ENCODE measurements around the gene KRT32. TPM values are rescaled to one million over a fixed set of nuclear protein-coding genes. Genes with fewer than 3 reads are reported as not detected.

Gene KRT32
- total and polyA plus RNA-seq, 9 of the 15 experiments (the other 6 are each of a cell fraction or from before 2014, with no cell fraction given): not detected

GRCh38 chr17:41437254-41437653, 29.9 kb downstream of the KRT32 start:
- H2AFZ ChIP-seq (ENCODE audit: low read depth, low read length): no peak overlapping the region
- no peak overlapping the region for H3K27ac ChIP-seq (ENCODE audit: extremely low read depth, low read depth, low read length)
- ChIA-PET POLR2A (interaction anchor here (0.7 kb wide), 1 partner anchor 586 kb away, joined by 3 read pairs; no protein-coding TSS in a partner anchor), CTCF (ENCODE audit: low intra/inter-chr PET ratio) (no interaction called here)
- H3K36me3 ChIP-seq (ENCODE audit: control insufficient read depth, insufficient read depth, low read length): no peaks in the 10 kb centered on the region
- FAIRE-seq (no peak), ATAC-seq (no peak), DNase-seq (ENCODE audit: extremely low read depth in 1 of 4, low spot score in 3 of 4) (no peak)
- in situ Hi-C loops (cut with MboI) (no loop called here), intact Hi-C loops (cut with micrococcal nuclease) (no loop called here)
- 0% methylated on average over 7 of the region's 7 CpGs for WGBS (ENCODE audit: insufficient coverage, low coverage, missing lambda C conversion rate)
- TF ChIP-seq RBM15 (IDR thresholded peaks at IDR 0.05; ENCODE audit: insufficient read depth, low read length) (no peak), HNRNPLL (IDR thresholded peaks at IDR 0.05; ENCODE audit: low read depth, low read length, poor library complexity, severe bottlenecking) (no peak), AFF4 (CRISPR knock-in tag; IDR thresholded peaks at IDR 0.05) (no peak), ELF2 (CRISPR knock-in tag; IDR thresholded peaks at IDR 0.05) (no peak), NFYB (IDR thresholded peaks at IDR 0.05; ENCODE audit: extremely low read depth, insufficient read length) (no peak), BRD4 (IDR thresholded peaks at IDR 0.05) (no peak), ZNF280B (CRISPR knock-in tag; IDR thresholded peaks at IDR 0.05) (no peak)
- peaks cover 4 to 43% of the 10 kb centered on the region in 2 experiments; a peak in 4 of 5 replicates for H3K27me3 ChIP-seq (ENCODE audit: control insufficient read depth in 2 of 2, insufficient read depth in 2 of 2, low read length in 2 of 2)
- BruUV-seq (replicated peaks): no TSS peak
- H4K20me1 ChIP-seq (replicated peaks; ENCODE audit: control insufficient read depth, insufficient read depth, low read length): no peaks in the 10 kb centered on the region
- H3K4me2 ChIP-seq (ENCODE audit: insufficient read depth, low read length): no peak overlapping the region
- no peaks in the 10 kb centered on the region for H3K79me2 ChIP-seq (ENCODE audit: control insufficient read depth, insufficient read depth, low read length)
- H3K9ac ChIP-seq (ENCODE audit: insufficient read depth in 1 of 2, low read depth in 2 of 2, low read length in 2 of 2): no peak overlapping the region
- H3K4me3 ChIP-seq: no peak overlapping the region
- H3K9me3 ChIP-seq (replicated peaks; ENCODE audit: control insufficient read depth, insufficient read depth, low read depth, low read length): no peaks in the 10 kb centered on the region
- no peaks in the 10 kb centered on the region for H3K9me1 ChIP-seq (ENCODE audit: control insufficient read depth, insufficient read depth, low read length)
- no peaks in the 10 kb centered on the region for H3K4me1 ChIP-seq (replicated peaks in 1 of 2; ENCODE audit: control insufficient read depth in 2 of 2, insufficient read depth in 2 of 2, low read length in 2 of 2)
